Muscle of leg (tissue), 11 donors: ENCODE data around the gene WWOX. TPM values are rescaled to one million over a fixed set of nuclear protein-coding genes. Genes with fewer than 3 reads are reported as not detected.

Experiments
- DNase-seq: peaks from one replicate; pipeline ENCODE4 v3.0.0; 2013
- H3K27ac ChIP-seq: one replicate; pipeline ENCODE4 v1.5.1; 2013; ENCODE audit warnings: mild to moderate bottlenecking, low read length, control low read depth
- H3K27me3 ChIP-seq: one replicate; pipeline ENCODE4 v1.6.1; 2013; ENCODE audit warnings: low read length; ENCODE audit not compliant: control insufficient read depth, insufficient read depth
- H3K36me3 ChIP-seq: one replicate; pipeline ENCODE4 v1.6.1; 2013; ENCODE audit warnings: low read length; ENCODE audit not compliant: control insufficient read depth, insufficient read depth
- H3K4me1 ChIP-seq: one replicate; pipeline ENCODE4 v1.6.1; 2013; ENCODE audit warnings: low read length; ENCODE audit not compliant: control insufficient read depth, insufficient read depth
- H3K4me3 ChIP-seq: one replicate; pipeline ENCODE4 v1.5.1; 2013; ENCODE audit warnings: low read length, control low read depth
- H3K9me3 ChIP-seq: replicated peaks from 2 replicates; pipeline ENCODE4 v1.6.1; 2013; ENCODE audit warnings: low read depth, low read length; ENCODE audit not compliant: control insufficient read depth
- WGBS: methylation state at CpG from one replicate; pipeline ENCODE4 v1.1.5; 2013; ENCODE audit warnings: missing lambda C conversion rate; ENCODE audit not compliant: insufficient coverage; 5-methylcytosine and 5-hydroxymethylcytosine counted together
- polyA plus RNA-seq, 8 donors: library from polyadenylated mRNA; unstranded; fragments of 120-200 nt; gene quantifications; one replicate each; pipeline versions ENCODE4 v1.2.1 to v1.2.3, GENCODE V29; 2013; ENCODE audit warnings: inconsistent platforms in 1 of 8, low replicate concordance in 1 of 8; ENCODE audit not compliant: insufficient read length in 8 of 8, insufficient read depth in 1 of 8
- total RNA-seq: library from RNA; stranded (reverse); fragments of 120-200 nt; gene quantifications from one replicate; pipeline ENCODE4 v1.2.4, GENCODE V29; 2013

Gene WWOX
- total and polyA plus RNA-seq, 9 donors = 8.1 to 15.8 (median 12.2) TPM

DNA sequence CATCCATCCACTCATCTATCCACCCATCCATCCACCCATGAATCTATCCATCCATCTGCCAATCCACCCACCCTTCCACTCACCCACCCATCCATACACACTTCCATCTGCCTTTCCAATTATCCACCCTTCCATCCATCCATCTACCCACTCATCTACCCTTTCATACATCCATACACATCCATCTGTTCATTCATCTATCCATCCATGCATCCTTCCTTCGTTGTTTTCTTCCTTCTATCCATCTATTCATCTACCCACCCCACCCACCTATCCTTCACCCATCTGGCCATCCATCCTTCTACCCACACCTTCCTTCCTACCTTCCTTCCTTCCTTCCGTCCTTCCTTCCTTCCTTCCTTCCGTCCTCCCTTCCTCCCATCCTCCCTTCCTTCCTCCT lies 106.1 kb downstream of the WWOX start:
- H3K27ac ChIP-seq = no peak overlapping the region
- 94% methylated on average over 3 of the region's 3 CpGs for WGBS
- H3K9me3 ChIP-seq = no peaks in the 10 kb centered on the region
- no peaks in the 10 kb centered on the region for H3K36me3 ChIP-seq
- no peak for DNase-seq
- no peak overlapping the region for H3K4me3 ChIP-seq
- H3K27me3 ChIP-seq = no peaks in the 10 kb centered on the region
- H3K4me1 ChIP-seq = no peaks in the 10 kb centered on the region

DNA sequence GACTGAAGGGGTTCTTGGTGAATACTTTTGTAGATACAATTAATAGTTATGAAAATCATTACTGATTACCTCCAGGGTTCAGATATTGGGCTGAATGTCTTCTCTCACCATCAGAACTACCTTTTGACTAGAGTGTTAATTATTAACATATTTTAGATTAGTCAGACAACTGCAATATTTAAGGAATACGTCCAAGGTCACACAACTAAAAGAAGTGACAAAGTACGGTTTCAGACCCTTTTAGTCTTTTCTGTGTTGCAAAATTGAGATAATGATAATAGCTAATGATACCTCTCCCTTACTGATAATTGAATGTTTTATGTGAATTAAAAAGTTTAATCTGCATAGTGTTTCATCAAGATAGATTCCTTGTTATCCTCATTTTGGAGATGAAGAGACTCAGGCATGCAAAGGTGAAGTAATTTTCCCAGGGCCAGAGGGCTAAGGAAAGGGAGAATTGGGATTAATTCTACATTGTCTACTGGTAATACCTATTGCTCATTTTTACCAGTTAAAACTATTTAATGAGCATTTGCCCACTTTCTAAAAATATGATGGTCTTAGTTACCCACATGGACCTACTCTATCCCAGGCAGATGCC lies 107.3 kb downstream of the WWOX start:
- Histone ChIP-seq H3K27ac (no peak overlapping the region), H3K4me1 (no peaks in the 10 kb centered on the region), H3K36me3 (no peaks in the 10 kb centered on the region), H3K9me3 (no peaks in the 10 kb centered on the region), H3K4me3 (no peak overlapping the region), H3K27me3 (no peaks in the 10 kb centered on the region)
- no CpG with 5 or more reads among the region's 2 CpGs for WGBS
- DNase-seq = no peak

DNA sequence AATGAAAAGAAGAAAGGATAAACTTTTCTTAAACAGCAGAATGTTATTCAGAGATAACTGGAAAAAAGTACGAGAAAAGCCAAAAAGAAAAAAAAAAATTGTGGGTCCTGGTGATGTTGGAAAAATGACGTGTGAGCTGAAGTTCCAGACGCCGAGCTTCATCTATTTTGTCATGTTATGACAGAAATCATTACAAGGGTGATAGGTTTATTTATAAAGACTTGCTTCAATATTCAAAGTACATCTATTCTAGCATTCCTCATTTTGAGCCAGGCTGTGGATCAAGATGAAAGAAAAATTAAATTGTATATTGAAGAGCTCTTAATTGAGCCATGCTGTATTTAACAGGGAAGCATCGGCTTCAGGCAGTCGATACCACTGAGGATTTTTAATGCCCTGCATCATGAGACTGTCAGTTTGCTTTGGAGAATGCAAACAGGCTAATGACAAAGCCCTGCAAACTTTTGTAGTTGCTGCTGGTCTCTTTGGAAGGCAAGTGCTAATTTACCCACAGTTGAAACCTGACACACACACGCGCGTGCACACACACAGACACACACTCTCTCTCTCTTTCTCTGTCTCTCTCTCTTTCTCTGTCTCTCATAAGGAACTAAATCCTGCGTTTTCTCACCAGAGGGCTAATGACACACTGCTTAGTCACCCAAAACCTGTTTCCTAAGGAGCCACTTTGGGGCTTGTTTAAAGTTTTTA lies 110.7 kb downstream of the WWOX start:
- no peak for DNase-seq
- H3K4me3 ChIP-seq = no peak overlapping the region
- no peaks in the 10 kb centered on the region for H3K9me3 ChIP-seq
- no peaks in the 10 kb centered on the region for H3K27me3 ChIP-seq
- no peaks in the 10 kb centered on the region for H3K4me1 ChIP-seq
- no peak overlapping the region for H3K27ac ChIP-seq
- no peaks in the 10 kb centered on the region for H3K36me3 ChIP-seq
- 35% methylated on average over 6 of the region's 10 CpGs for WGBS

DNA sequence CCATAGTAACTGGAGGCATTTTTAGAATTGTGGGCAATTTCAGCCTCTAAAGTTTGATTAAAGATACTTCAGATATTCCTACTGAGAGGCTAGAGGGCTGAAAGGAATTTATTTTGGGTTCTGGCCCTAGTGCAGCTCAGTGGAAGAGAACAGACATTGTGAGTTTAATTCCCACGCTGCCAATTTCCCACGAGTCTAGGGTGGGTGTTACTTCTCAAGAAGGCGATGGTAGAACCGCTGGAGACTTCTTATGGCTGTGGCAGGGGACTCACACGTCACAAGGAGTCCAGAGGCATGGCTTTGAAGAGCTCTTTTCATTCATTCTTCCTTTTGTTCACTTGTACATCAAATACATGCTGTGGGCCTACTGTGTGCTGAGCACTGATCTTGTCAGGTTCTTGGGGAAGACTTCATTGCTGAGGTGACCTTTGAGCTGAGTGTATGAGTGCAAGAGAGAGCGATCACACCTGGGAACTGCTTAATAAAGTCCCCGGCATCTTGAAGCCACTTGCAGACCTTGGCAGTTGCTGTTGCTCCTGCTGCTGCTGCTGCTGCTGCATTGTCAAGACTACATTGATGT lies 111.7 kb downstream of the WWOX start:
- H3K4me3 ChIP-seq = no peak overlapping the region
- WGBS = 54% methylated on average over 7 of the region's 7 CpGs

DNA sequence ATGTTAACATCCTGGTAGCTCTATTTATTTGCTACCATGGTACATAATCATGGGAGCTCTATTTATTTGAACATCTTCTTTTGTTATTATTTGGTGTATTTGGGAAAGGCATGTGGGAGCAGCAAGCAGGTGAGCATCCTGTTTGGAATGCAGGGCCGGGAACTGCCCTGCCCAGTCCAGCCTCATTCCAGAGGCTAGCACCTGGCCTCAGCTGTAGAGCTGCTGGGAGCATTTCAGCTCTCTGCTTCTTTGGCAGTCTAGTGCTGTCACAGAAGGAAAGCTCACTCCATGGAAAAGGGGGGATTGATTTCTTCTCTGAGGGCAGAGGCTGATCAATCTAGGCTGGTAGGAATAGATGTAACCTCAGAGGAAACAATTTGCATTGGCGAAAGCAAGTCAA lies 112.5 kb downstream of the WWOX start:
- 100% methylated on average over 1 of the region's 2 CpGs for WGBS
- no peak overlapping the region for H3K4me3 ChIP-seq
- H3K9me3 ChIP-seq = no peaks in the 10 kb centered on the region
- H3K27ac ChIP-seq = no peak overlapping the region
- no peaks in the 10 kb centered on the region for H3K27me3 ChIP-seq
- no peaks in the 10 kb centered on the region for H3K4me1 ChIP-seq
- no peaks in the 10 kb centered on the region for H3K36me3 ChIP-seq
- DNase-seq = no peak

More for the DNA sequence above, 111.7 kb downstream of the WWOX start:
- no peak for DNase-seq
- no peak overlapping the region for H3K27ac ChIP-seq
- no peaks in the 10 kb centered on the region for H3K27me3 ChIP-seq
- H3K36me3 ChIP-seq = no peaks in the 10 kb centered on the region
- H3K9me3 ChIP-seq = no peaks in the 10 kb centered on the region
- no peaks in the 10 kb centered on the region for H3K4me1 ChIP-seq

DNA sequence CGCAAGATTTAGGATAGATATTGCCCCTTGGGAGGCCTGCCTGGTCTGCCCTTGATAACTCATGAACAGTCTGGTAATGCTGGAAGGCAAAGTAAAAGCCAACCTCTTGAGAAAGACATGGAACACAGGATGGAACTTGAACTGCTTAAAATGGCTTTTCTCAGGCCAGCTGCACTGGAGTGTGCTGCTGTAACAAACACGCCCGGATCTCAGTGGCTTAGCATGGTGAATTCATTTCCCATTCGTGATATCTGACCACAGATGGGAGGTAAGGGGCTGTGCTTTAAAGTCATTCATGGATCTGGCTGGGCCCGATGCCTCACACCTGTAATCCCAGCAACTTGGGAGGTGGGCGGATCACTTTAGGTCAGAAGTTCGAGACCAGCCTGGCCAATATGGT lies 113.2 kb downstream of the WWOX start:
- Histone ChIP-seq H3K4me3 (no peak overlapping the region), H3K4me1 (no peaks in the 10 kb centered on the region), H3K9me3 (no peaks in the 10 kb centered on the region), H3K36me3 (no peaks in the 10 kb centered on the region), H3K27me3 (no peaks in the 10 kb centered on the region), H3K27ac (no peak overlapping the region)
- 90% methylated on average over 7 of the region's 7 CpGs for WGBS
- no peak for DNase-seq

DNA sequence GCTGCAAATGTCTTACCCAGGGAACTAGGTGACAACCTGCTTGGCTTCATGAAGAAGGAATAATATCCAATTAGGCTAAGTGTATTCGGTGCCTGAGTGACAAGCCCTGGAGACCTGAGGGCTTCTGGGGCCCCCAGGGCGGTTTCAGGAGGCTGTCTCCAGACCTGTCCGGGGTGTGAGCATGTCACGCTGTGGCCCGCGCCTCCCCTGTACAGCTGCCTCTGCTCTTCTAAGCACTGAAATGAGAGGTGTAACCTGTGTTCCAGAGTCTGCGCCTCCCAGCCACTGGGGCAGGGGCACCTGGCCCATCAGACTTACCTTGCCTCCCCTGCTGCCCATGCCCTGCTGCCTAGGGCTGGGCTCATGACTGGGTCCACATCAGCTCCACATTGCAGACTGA lies 114.3 kb downstream of the WWOX start:
- no peak for DNase-seq
- 89% methylated on average over 6 of the region's 7 CpGs for WGBS
- no peak overlapping the region for H3K4me3 ChIP-seq
- no peak overlapping the region for H3K27ac ChIP-seq
- H3K36me3 ChIP-seq = no peaks in the 10 kb centered on the region
- H3K9me3 ChIP-seq = no peaks in the 10 kb centered on the region
- H3K27me3 ChIP-seq = no peaks in the 10 kb centered on the region
- no peaks in the 10 kb centered on the region for H3K4me1 ChIP-seq

DNA sequence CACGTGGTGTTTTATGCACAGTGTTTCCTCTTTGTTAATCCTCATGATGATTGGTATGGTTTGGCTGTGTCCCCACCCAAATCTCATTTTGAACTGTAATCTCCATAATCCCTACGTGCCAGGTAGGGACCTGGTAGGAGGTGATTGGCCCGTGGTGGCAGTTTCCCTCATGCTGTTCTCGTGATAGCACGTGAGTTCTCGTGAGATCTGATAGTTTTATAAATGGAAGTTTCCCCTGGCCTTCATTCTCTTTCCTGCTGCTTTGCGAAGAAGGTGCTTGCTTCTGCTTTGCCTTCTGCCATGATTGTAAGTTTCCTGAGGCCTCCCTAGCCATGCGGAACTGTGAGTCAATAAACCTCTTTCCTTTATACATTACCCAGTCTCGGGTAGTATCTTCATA lies 115.8 kb downstream of the WWOX start:
- no peak overlapping the region for H3K27ac ChIP-seq
- DNase-seq = no peak
- no peaks in the 10 kb centered on the region for H3K27me3 ChIP-seq
- no peak overlapping the region for H3K4me3 ChIP-seq
- H3K9me3 ChIP-seq = no peaks in the 10 kb centered on the region
- 94% methylated on average over 2 of the region's 9 CpGs for WGBS
- H3K36me3 ChIP-seq = no peaks in the 10 kb centered on the region
- no peaks in the 10 kb centered on the region for H3K4me1 ChIP-seq

DNA sequence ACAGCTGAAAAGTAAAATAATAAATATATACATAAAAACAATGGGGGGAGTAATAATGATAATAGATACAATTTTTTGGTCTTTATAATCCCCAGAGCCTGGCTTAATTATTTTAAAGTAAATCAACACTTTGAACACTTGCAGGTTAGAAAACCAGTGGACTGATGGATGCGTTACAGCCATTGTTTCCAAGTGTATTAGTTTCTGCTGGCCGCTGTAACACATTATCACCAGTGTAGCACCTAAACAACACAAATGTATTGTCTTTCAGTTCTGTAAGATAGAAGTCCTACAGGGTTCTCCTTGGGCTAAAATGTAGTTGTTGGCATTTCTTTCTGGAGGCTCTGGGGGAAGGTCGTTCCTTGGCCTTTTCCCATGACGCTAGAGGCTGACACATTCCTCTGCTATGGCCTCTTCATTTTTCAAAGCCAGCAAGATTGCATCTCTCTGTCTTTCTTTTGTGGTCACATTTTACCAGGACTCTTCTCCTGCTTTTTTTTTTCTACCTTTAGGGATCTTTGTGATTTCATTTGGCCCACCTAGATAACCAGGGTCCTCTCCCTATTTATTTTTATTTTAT lies 116.8 kb downstream of the WWOX start:
- DNase-seq = no peak
- WGBS = 80% methylated on average over 1 of the region's 4 CpGs
- no peak overlapping the region for H3K27ac ChIP-seq
- H3K27me3 ChIP-seq = no peaks in the 10 kb centered on the region
- no peak overlapping the region for H3K4me3 ChIP-seq
- H3K9me3 ChIP-seq = no peaks in the 10 kb centered on the region
- no peaks in the 10 kb centered on the region for H3K4me1 ChIP-seq
- no peaks in the 10 kb centered on the region for H3K36me3 ChIP-seq

DNA sequence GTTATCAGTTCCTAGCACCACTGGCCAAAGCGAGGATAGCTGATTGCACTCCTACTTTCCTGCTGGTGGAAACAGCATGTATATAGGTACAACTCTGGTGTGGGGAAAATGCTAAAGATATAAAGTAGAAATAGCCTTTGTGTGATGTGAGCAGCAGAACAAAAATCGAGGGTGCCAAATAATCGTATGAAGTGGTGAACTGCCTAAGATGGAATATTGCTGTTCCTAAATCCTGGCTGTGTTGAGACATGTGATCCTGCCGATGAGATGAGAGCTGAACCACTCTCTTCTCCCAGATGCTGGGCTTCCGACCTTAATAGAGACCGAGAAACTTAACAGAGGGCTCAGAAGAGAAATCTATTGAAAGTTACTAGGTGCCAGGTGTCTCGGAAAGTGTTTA lies 117.8 kb downstream of the WWOX start:
- no peak overlapping the region for H3K27ac ChIP-seq
- no peaks in the 10 kb centered on the region for H3K9me3 ChIP-seq
- no peak for DNase-seq
- 52% methylated on average over 3 of the region's 7 CpGs for WGBS
- H3K27me3 ChIP-seq = no peaks in the 10 kb centered on the region
- no peaks in the 10 kb centered on the region for H3K36me3 ChIP-seq
- no peaks in the 10 kb centered on the region for H3K4me1 ChIP-seq
- H3K4me3 ChIP-seq = no peak overlapping the region
